Adrenal gland (tissue), 12 donors: Measurements from ENCODE around the gene PRDM15. TPM values are rescaled to one million over a fixed set of nuclear protein-coding genes. Genes with fewer than 3 reads are reported as not detected.

Experiments used
- DNase-seq, 7 donors: peaks; one replicate each; pipeline ENCODE4 v3.0.0-alpha.2; 2019 to 2020
- H3K27ac ChIP-seq, 5 donors: fragments of 200-600 bp; sonication (generic) in 4 of 5; 1 replicate in 3 of 5; 2 replicates in 2 of 5; pipeline versions ENCODE4 v1.5.1 to v1.8.0; 2016 to 2020; ENCODE audit warnings: mild to moderate bottlenecking in 1 of 5
- H3K27me3 ChIP-seq: fragments of 200-600 bp; 2 replicates; pipeline ENCODE4 v1.8.0; 2021
- H3K36me3 ChIP-seq, 2 donors: fragments of 200-600 bp; replicated peaks in 1 of 2; 1 replicate in 1 of 2; 2 replicates in 1 of 2; pipeline versions ENCODE4 v1.5.1 to v1.8.0; 2018 to 2022
- H3K4me1 ChIP-seq, 2 donors: fragments of 200-600 bp; replicated peaks in 1 of 2; 1 replicate in 1 of 2; 2 replicates in 1 of 2; pipeline versions ENCODE4 v1.5.1 to v1.8.0; 2018 to 2021
- H3K4me3 ChIP-seq, 4 donors: fragments of 200-600 bp; sonication (generic) in 3 of 4; one replicate each; pipeline ENCODE4 v1.5.1; 2016 to 2018
- H3K9me3 ChIP-seq, 3 donors: fragments of 200-600 bp; sonication (generic) in 1 of 3; replicated peaks in 1 of 3; 1 replicate in 2 of 3; 2 replicates in 1 of 3; pipeline versions ENCODE4 v1.5.1 to v1.8.0; 2016 to 2021
- POLR2A ChIP-seq, 2 donors: fragments of 450-650 bp; IDR thresholded peaks; one replicate each; pipeline ENCODE4 v1.6.1; 2017; ENCODE audit warnings: antibody characterized with exemption in 2 of 2, mild to moderate bottlenecking in 2 of 2, moderate library complexity in 1 of 2
- WGBS, 4 donors: extraction: QIAGEN DNeasy Blood & Tissue Kit in 2 of 4; methylation state at CpG; one replicate each; pipeline versions ENCODE4 v1.1.5 to v1.1.7; 2013 to 2017; 5-methylcytosine and 5-hydroxymethylcytosine counted together
- intact Hi-C, 2 donors: fragments of 100-400 bp; cut with DNase I; formaldehyde crosslinking; loops; one replicate each; pipeline versions ENCODE4 v1.14.1 to v1.15.0; 2022 to 2023
- polyA plus RNA-seq, 3 donors: library from polyadenylated mRNA; stranded (reverse); fragments of 200-250 nt in 2 of 3; fragments of 350-450 nt in 1 of 3; fragmentation: Illumina TruSeq in 1 of 3; extraction: RNeasy Lipid Tissue Mini Kit (QIAGEN cat#74804) in 1 of 3; gene quantifications; one replicate each; pipeline ENCODE4 v1.2.3, GENCODE V29; 2013 to 2014
- total RNA-seq, 9 donors: library from RNA; depleted of rRNA in 4 of 9; stranded (reverse); fragments of >200 nt in 4 of 9; fragments of 120-200 nt in 1 of 9; fragmentation: NEBNext Ultra II Directional in 1 of 9; extraction: Animal tissue kit (Norgen Biotek cat#: 25700) in 1 of 9; gene quantifications; one replicate each; pipeline versions ENCODE4 v1.1.0 to v1.2.4, GENCODE V29; 2013 to 2023
- TF ChIP-seq, protein P1 (sequence below), 6 experiments: fragments of 450-650 bp in 4 of 6; fragments of 200-600 bp in 2 of 6; sonication (generic) in 1 of 6; IDR thresholded peaks; 1 replicate in 5 of 6; 2 replicates in 1 of 6; pipeline versions ENCODE4 v1.5.1 to v1.8.0; 2016 to 2021; ENCODE audit warnings: antibody characterized with exemption in 6 of 6, mild to moderate bottlenecking in 2 of 6, moderate library complexity in 1 of 6
- donor health status: healthy with polysubstance abuse.
- donor health status: Bipolar disorder and iron deficiency.
- donor health status: DM: yes; HTN: yes; CAD: no.
- donor health status: DM: no; HTN: no; CAD: no.
- donor health status: DM: no; HTN: no; CAD: no.
- donor health status: DM: yes; HTN: yes; CAD: no.

PRDM15 gene
- total and polyA plus RNA-seq, 12 donors = 2.9 to 6.7 (median 4.0) TPM

- H3K36me3 ChIP-seq = no peaks in the 10 kb centered on the region
- no peak for TF ChIP-seq POLR2A (IDR thresholded peaks at IDR 0.05)
- TF ChIP-seq, protein P1, sequence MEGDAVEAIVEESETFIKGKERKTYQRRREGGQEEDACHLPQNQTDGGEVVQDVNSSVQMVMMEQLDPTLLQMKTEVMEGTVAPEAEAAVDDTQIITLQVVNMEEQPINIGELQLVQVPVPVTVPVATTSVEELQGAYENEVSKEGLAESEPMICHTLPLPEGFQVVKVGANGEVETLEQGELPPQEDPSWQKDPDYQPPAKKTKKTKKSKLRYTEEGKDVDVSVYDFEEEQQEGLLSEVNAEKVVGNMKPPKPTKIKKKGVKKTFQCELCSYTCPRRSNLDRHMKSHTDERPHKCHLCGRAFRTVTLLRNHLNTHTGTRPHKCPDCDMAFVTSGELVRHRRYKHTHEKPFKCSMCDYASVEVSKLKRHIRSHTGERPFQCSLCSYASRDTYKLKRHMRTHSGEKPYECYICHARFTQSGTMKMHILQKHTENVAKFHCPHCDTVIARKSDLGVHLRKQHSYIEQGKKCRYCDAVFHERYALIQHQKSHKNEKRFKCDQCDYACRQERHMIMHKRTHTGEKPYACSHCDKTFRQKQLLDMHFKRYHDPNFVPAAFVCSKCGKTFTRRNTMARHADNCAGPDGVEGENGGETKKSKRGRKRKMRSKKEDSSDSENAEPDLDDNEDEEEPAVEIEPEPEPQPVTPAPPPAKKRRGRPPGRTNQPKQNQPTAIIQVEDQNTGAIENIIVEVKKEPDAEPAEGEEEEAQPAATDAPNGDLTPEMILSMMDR (IDR thresholded peaks at IDR 0.05) = no peak
- H3K27ac ChIP-seq = no peak overlapping the region
- DNase-seq = no peak
- no peak overlapping the region for H3K4me3 ChIP-seq
- 92 to 97% (median 94%) methylated on average over 9 of the region's 9 CpGs for WGBS, 4 donors
- intact Hi-C loops = loop anchor here in 1 of 2 donors (10.0 kb wide), 1 partner anchor 55 kb away; no protein-coding TSS in a partner anchor
- no peaks in the 10 kb centered on the region for H3K9me3 ChIP-seq
- H3K4me1 ChIP-seq = no peaks in the 10 kb centered on the region
- H3K27me3 ChIP-seq = no peaks in the 10 kb centered on the region
Observed at GRCh38 chr21:41869771-41870170, 9.4 kb downstream of the PRDM15 start.

- H3K4me1 ChIP-seq = no peaks in the 10 kb centered on the region
- no peak for TF ChIP-seq POLR2A (IDR thresholded peaks at IDR 0.05)
- TF ChIP-seq, protein P1 (IDR thresholded peaks at IDR 0.05) = no peak
- intact Hi-C loops = no loop called here
- no peaks in the 10 kb centered on the region for H3K27me3 ChIP-seq
- WGBS, 4 donors = 78 to 84% (median 82%) methylated on average over 10 of the region's 10 CpGs
- H3K36me3 ChIP-seq = no peaks in the 10 kb centered on the region
- no peak overlapping the region for H3K4me3 ChIP-seq
- no peak for DNase-seq
- no peaks in the 10 kb centered on the region for H3K9me3 ChIP-seq
- H3K27ac ChIP-seq = no peak overlapping the region
Observed at GRCh38 chr21:41868062-41868710, 11.0 kb downstream of the PRDM15 start.

GRCh38 chr21:41867313-41867712 lies 11.8 kb downstream of the PRDM15 start:
- no peak for TF ChIP-seq POLR2A (IDR thresholded peaks at IDR 0.05)
- TF ChIP-seq, protein P1 (IDR thresholded peaks at IDR 0.05) = no peak
- intact Hi-C loops = no loop called here
- no peaks in the 10 kb centered on the region for H3K36me3 ChIP-seq
- H3K9me3 ChIP-seq = no peaks in the 10 kb centered on the region
- H3K27me3 ChIP-seq = no peaks in the 10 kb centered on the region
- no peaks in the 10 kb centered on the region for H3K4me1 ChIP-seq
- no peak for DNase-seq
- H3K27ac ChIP-seq = no peak overlapping the region
- 88 to 99% (median 95%) methylated on average over 8 of the region's 8 CpGs for WGBS, 4 donors
- no peak overlapping the region for H3K4me3 ChIP-seq

DNA sequence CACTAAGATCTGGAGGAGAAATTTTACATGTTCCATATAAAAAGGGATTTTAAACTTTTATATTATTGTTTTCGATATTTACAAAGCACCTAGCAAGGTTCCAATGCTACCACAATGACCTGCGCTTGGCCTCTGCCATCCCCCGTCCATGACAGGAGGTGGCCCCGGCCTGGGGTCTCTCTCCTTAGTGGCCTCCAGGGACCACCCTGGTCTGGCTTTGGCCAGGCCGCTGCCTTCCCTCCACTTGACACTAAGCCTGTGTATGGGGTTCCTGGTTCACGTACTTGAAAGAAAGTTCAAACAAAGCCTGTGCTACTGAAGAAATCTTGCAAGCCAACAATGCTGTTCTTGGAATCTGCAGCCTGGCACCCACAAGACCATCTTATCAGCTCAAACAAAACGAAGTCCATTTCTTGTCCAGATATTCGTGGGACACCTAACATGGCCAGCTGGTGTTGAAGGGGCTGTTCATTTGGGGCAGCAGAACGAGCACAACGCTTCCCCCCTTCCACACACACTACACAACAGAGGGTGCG lies 12.8 kb downstream of the PRDM15 start:
- TF ChIP-seq POLR2A (IDR thresholded peaks at IDR 0.05) = no peak
- TF ChIP-seq, protein P1 (IDR thresholded peaks at IDR 0.05) = no peak
- H3K9me3 ChIP-seq = no peaks in the 10 kb centered on the region
- no peak overlapping the region for H3K27ac ChIP-seq
- no peaks in the 10 kb centered on the region for H3K4me1 ChIP-seq
- no peaks in the 10 kb centered on the region for H3K36me3 ChIP-seq
- H3K4me3 ChIP-seq = no peak overlapping the region
- no peaks in the 10 kb centered on the region for H3K27me3 ChIP-seq
- whole genome bisulfite sequencing, 4 donors = 72 to 93% (median 77%) methylated on average over 8 to 11 of the region's 11 CpGs
- DNase-seq = no peak
- intact Hi-C loops = no loop called here
